Measurements from ENCODE around the gene NCOA1. TPM values are rescaled to one million over a fixed set of nuclear protein-coding genes. Genes with fewer than 3 reads are reported as not detected.

Gene NCOA1
- total RNA-seq, 1 experiment from 2014 or later: 15.4 TPM

DNA sequence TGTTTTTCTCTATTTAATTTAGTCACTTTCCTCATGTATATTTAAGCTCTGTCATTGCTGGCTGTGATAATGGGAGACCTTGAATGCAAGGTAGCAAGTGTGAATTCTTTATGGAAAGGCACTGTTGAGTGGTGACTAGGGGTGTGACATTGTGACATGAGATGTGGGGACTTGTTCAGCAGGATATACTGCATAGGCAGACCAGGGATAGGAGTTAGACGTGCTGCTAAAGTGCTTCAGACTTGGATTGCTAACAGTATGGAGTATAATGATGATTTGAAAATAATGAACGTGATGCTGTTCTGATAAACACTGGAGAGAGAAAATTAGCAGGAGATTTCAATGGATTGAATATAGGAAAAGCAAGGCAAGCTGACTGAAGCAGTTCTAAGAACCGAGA is 135.1 kb downstream of the NCOA1 start:
- no peaks in the 10 kb centered on the region for H3K27me3 Mint-ChIP-seq (ENCODE audit: insufficient read depth, unreplicated experiment)
- ChIA-PET POLR2A (no interaction called here), CTCF (no interaction called here)
- BruUV-seq (replicated peaks): no TSS peak
- H3K27ac Mint-ChIP-seq (ENCODE audit: low read depth, unreplicated experiment): no peak overlapping the region
- H3K4me1 Mint-ChIP-seq (ENCODE audit: insufficient read depth, unreplicated experiment): peaks cover 5% of the 10 kb centered on the region
- intact Hi-C loops (cut with micrococcal nuclease): no loop called here
- no peaks in the 10 kb centered on the region for H3K9me3 Mint-ChIP-seq (ENCODE audit: unreplicated experiment)
- H3K36me3 Mint-ChIP-seq (ENCODE audit: insufficient read depth, unreplicated experiment): no peaks in the 10 kb centered on the region
- H3K4me3 Mint-ChIP-seq (ENCODE audit: unreplicated experiment): no peak overlapping the region
- TF ChIP-seq, protein P1, sequence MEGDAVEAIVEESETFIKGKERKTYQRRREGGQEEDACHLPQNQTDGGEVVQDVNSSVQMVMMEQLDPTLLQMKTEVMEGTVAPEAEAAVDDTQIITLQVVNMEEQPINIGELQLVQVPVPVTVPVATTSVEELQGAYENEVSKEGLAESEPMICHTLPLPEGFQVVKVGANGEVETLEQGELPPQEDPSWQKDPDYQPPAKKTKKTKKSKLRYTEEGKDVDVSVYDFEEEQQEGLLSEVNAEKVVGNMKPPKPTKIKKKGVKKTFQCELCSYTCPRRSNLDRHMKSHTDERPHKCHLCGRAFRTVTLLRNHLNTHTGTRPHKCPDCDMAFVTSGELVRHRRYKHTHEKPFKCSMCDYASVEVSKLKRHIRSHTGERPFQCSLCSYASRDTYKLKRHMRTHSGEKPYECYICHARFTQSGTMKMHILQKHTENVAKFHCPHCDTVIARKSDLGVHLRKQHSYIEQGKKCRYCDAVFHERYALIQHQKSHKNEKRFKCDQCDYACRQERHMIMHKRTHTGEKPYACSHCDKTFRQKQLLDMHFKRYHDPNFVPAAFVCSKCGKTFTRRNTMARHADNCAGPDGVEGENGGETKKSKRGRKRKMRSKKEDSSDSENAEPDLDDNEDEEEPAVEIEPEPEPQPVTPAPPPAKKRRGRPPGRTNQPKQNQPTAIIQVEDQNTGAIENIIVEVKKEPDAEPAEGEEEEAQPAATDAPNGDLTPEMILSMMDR (IDR thresholded peaks at IDR 0.05; ENCODE audit: unreplicated experiment): no peak
- no peak for DNase-seq (ENCODE audit: unreplicated experiment)

DNA sequence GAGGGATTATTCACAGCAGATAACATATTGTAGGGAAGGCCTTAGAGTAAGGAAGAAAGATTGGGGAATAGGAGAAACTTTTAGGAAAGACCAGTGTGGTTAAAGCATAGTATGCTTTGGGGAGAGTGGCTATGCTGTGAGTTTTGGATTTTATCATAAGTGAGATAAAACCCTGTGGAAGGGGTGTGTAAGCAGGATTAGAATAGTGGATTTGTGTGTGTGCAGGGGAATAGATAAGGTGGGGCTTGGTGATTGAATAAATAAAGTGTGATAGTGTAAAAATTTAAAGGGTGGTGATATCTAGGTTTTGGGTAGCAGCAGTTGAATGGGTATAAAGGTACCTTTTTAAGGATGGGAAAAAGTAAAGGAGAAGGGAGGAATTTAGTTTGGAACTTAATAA is 137.7 kb downstream of the NCOA1 start:
- BruUV-seq (replicated peaks): no TSS peak
- DNase-seq (ENCODE audit: unreplicated experiment): no peak
- H3K36me3 Mint-ChIP-seq (ENCODE audit: insufficient read depth, unreplicated experiment): no peaks in the 10 kb centered on the region
- H3K27me3 Mint-ChIP-seq (ENCODE audit: insufficient read depth, unreplicated experiment): no peaks in the 10 kb centered on the region
- intact Hi-C loops (cut with micrococcal nuclease): no loop called here
- H3K27ac Mint-ChIP-seq (ENCODE audit: low read depth, unreplicated experiment): no peak overlapping the region
- CTCF ChIA-PET: interaction anchor here (0.6 kb wide), 1 partner anchor 164 kb away, joined by 4 read pairs; the partner anchor contains the start of genes CENPO and PTRHD1
- TF ChIP-seq, protein P1 (IDR thresholded peaks at IDR 0.05; ENCODE audit: unreplicated experiment): no peak
- POLR2A ChIA-PET: interaction anchor here (0.6 kb wide), 2 partner anchors 35 to 63 kb away, joined by 5 read pairs; no protein-coding TSS in a partner anchor
- H3K9me3 Mint-ChIP-seq (ENCODE audit: unreplicated experiment): no peaks in the 10 kb centered on the region
- no peaks in the 10 kb centered on the region for H3K4me1 Mint-ChIP-seq (ENCODE audit: insufficient read depth, unreplicated experiment)
- no peak overlapping the region for H3K4me3 Mint-ChIP-seq (ENCODE audit: unreplicated experiment)

DNA sequence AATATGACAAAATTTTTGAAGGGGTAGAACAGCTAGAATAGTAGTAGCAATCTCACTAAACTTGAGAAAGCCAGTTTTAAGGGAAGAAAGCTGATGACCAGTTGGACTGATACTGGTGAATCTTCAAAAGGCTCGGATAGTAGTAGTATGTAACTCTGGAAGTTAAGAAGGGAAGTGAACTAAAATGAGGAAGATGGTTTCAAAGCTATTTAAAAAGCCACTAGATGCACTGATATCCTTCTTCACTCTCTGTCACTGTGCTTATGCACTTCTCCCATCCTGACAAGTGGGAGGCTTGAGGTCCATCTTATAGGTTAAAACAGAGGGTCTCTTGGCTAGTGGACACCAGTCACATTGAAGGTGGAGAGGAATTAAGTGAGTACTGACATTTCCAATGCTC is 141.1 kb downstream of the NCOA1 start:
- Mint-ChIP-seq H3K9me3 (ENCODE audit: unreplicated experiment) (no peaks in the 10 kb centered on the region), H3K27me3 (ENCODE audit: insufficient read depth, unreplicated experiment) (no peaks in the 10 kb centered on the region), H3K4me1 (ENCODE audit: insufficient read depth, unreplicated experiment) (no peaks in the 10 kb centered on the region), H3K27ac (ENCODE audit: low read depth, unreplicated experiment) (no peak overlapping the region), H3K4me3 (ENCODE audit: unreplicated experiment) (no peak overlapping the region), H3K36me3 (ENCODE audit: insufficient read depth, unreplicated experiment) (no peaks in the 10 kb centered on the region)
- CTCF ChIA-PET: interaction anchor here (1.1 kb wide), 1 partner anchor 28 kb away, joined by 4 read pairs; no protein-coding TSS in a partner anchor
- no TSS peak for BruUV-seq (replicated peaks)
- TF ChIP-seq, protein P1 (IDR thresholded peaks at IDR 0.05; ENCODE audit: unreplicated experiment): no peak
- no peak for DNase-seq (ENCODE audit: unreplicated experiment)
- POLR2A ChIA-PET: no interaction called here
- intact Hi-C loops (cut with micrococcal nuclease): no loop called here

DNA sequence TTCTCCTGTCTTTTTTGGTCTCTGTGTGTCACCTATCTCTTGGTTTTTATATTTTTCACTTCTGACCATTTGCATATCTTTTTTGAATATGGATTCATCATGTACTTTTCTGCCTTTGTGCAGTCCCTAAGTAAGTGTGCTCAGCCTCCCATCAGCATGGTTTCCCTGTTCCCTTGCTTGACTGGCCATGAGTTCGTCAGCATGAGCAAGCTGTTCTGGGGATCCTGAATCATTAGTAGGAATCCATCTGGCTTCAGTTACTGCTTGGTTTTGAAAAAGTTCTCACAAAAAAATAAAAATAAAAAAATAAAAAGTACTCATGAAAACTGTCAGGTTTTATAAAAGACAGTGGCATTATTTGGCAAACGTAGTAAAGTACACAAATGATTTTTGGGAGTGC is 144.1 kb downstream of the NCOA1 start:
- intact Hi-C loops (cut with micrococcal nuclease): no loop called here
- no TSS peak for BruUV-seq (replicated peaks)
- Mint-ChIP-seq H3K27me3 (ENCODE audit: insufficient read depth, unreplicated experiment) (no peaks in the 10 kb centered on the region), H3K9me3 (ENCODE audit: unreplicated experiment) (no peaks in the 10 kb centered on the region), H3K27ac (ENCODE audit: low read depth, unreplicated experiment) (no peak overlapping the region), H3K4me1 (ENCODE audit: insufficient read depth, unreplicated experiment) (no peaks in the 10 kb centered on the region), H3K4me3 (ENCODE audit: unreplicated experiment) (no peak overlapping the region), H3K36me3 (ENCODE audit: insufficient read depth, unreplicated experiment) (no peaks in the 10 kb centered on the region)
- TF ChIP-seq, protein P1 (IDR thresholded peaks at IDR 0.05; ENCODE audit: unreplicated experiment): no peak
- ChIA-PET POLR2A (interaction anchor here (1.2 kb wide), 1 partner anchor 14 kb away, joined by 4 read pairs; no protein-coding TSS in a partner anchor), CTCF (interaction anchor here (0.6 kb wide), 1 partner anchor 38 kb away, joined by 3 read pairs; no protein-coding TSS in a partner anchor)
- DNase-seq (ENCODE audit: unreplicated experiment): no peak

Data from MCF 10A (cell line).